Measurements from ENCODE around the gene TDRD10. TPM values are rescaled to one million over a fixed set of nuclear protein-coding genes. Genes with fewer than 3 reads are reported as not detected.
A peak's percentile ranks its signal among the peaks of the same experiment; 100 is the strongest.
"Not testable (repeated sequence)": the region's sequence is repeated elsewhere in the genome, so short reads cannot be mapped to it uniquely, and the experiment has no call there.

Gene TDRD10
- total RNA-seq, 6 experiments from 2014 or later: not detected

DNA sequence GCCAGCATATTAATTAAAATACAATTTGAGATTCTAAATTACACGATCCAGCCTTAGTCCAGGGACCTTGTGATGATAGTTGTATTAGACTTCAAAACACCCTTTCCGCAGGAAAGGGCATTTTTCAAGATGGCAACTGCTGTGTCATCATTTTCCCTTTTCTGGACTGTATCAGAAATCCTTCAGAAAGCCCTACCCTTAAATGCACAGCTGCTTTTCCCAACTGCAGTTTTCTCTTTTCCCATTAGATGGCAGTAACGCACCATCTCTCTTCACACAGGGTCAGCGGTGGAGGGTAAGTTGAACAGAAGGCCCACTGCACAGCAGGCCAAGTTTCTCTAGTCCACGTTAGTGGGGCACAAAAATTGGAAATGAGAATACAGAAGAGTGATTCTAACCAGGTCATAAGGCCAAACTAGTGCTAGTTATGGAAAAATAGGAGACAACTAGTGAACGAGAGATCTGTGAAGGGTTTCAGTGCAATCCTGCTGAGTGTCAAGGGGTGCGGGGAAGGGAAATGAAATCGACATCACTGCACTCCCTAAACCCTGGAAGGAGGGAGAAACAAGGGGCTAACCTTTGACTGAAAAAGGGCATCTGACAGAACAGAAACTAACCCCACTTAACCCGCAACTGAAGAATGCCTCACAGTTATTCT lies 22.1 kb upstream of the TDRD10 start:
- DNase-seq: peak; percentile 77
- TF ChIP-seq, protein P1, sequence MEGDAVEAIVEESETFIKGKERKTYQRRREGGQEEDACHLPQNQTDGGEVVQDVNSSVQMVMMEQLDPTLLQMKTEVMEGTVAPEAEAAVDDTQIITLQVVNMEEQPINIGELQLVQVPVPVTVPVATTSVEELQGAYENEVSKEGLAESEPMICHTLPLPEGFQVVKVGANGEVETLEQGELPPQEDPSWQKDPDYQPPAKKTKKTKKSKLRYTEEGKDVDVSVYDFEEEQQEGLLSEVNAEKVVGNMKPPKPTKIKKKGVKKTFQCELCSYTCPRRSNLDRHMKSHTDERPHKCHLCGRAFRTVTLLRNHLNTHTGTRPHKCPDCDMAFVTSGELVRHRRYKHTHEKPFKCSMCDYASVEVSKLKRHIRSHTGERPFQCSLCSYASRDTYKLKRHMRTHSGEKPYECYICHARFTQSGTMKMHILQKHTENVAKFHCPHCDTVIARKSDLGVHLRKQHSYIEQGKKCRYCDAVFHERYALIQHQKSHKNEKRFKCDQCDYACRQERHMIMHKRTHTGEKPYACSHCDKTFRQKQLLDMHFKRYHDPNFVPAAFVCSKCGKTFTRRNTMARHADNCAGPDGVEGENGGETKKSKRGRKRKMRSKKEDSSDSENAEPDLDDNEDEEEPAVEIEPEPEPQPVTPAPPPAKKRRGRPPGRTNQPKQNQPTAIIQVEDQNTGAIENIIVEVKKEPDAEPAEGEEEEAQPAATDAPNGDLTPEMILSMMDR (IDR thresholded peaks at IDR 0.05): peak; percentile 93
- Mint-ChIP-seq H3K27ac (no peak overlapping the region), H3K27me3 (ENCODE audit: insufficient read depth) (peaks cover 4% of the 10 kb centered on the region; the same call in 1 of the 2 replicates), H3K9me3 (no peaks in the 10 kb centered on the region), H3K4me1 (ENCODE audit: low read depth) (peaks cover 30% of the 10 kb centered on the region), H3K4me3 (no peak overlapping the region), H3K36me3 (ENCODE audit: low read depth) (no peaks in the 10 kb centered on the region)

DNA sequence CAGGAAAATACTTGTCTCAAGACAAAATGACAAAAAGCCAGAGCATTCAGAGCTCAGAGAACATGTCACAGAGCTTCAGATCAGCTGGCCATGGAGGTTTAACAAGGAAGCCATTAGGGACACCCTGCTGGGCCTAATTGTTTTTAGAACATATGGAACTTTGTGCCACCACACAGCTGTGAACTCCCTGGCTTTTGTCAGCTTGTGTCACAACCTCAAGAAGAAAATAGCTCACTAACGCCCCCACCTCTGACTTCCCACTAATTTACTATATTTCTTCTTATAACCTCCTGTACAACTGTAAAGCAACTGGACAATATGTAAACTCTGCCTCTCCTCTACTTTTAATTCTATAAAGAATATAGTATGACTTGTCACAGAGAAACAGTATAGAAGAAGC lies 21.0 kb upstream of the TDRD10 start:
- TF ChIP-seq, protein P1 (IDR thresholded peaks at IDR 0.05): no peak
- H3K27me3 Mint-ChIP-seq (ENCODE audit: insufficient read depth): peaks cover 8% of the 10 kb centered on the region
- no peak overlapping the region for H3K27ac Mint-ChIP-seq
- H3K4me1 Mint-ChIP-seq (ENCODE audit: low read depth): peaks cover 32% of the 10 kb centered on the region
- no peak overlapping the region for H3K4me3 Mint-ChIP-seq
- H3K36me3 Mint-ChIP-seq (ENCODE audit: low read depth): no peaks in the 10 kb centered on the region
- no peak for DNase-seq
- no peaks in the 10 kb centered on the region for H3K9me3 Mint-ChIP-seq

DNA sequence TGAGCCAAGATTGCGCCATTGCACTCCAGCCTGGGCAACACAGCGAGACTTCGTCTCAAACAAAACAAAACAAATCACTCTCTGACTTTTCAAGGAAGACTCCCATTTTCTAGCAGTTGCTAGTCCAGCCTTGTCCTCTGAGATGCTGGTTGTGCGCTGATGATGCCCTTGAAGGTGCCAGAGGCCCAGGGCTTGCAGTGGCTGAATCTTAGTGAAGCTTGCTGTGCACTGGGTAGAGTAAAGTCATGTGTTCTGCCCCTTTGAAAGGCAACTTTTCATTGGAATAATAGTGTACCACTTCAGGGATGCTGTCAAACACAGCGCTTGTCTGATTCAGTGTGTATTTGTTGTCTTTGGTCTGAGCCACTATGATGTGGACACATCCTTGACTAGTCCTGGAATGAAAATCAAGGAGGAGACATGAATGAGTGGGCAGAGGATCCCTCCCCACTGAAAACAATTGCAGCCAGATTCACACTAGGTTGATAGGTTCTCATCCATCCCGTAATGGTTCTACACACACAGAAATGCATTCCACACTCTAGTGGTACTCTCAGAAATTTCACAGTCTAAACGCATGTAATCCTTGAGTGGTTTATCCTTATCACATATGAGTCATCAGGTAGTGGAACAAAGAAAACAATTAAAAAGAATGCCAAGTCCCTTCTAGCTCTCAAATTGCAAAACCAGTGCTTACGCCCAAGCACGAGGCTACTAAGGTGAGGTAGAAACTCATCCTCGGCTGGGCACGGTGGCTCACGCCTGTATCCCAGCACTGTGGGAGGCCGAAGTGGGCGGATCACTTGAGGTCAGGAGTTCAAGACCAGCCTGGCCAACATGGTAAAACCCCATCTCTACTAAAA lies 17.8 kb upstream of the TDRD10 start:
- H3K27me3 Mint-ChIP-seq (ENCODE audit: insufficient read depth): peaks cover 22% of the 10 kb centered on the region
- peaks cover 19% of the 10 kb centered on the region for H3K4me1 Mint-ChIP-seq (ENCODE audit: low read depth)
- no peak overlapping the region for H3K4me3 Mint-ChIP-seq
- H3K27ac Mint-ChIP-seq: no peak overlapping the region
- H3K36me3 Mint-ChIP-seq (ENCODE audit: low read depth): no peaks in the 10 kb centered on the region
- TF ChIP-seq, protein P1 (IDR thresholded peaks at IDR 0.05): peak; percentile 17; the same call in 1 of the 2 replicates
- no peaks in the 10 kb centered on the region for H3K9me3 Mint-ChIP-seq
- peak; percentile 48 for DNase-seq

DNA sequence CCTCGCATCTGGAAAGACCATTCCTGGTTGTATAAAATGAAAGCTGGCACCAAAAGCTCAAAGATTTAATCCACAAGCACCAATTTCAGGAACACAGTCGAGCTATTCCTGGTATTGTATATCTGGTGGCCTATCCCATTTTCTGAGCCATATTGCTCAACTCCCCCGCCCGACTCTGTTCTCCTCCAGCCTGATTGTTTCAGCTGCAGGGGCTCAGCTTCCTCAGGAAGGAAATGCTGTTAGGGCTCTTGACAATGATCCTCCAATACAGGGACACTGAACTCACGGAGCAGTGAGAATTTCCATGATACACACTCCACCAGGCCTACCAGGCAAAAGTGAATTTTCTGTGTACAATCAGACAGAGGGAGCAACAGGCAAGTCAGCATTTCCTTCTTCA lies 16.9 kb upstream of the TDRD10 start:
- Mint-ChIP-seq H3K4me1 (ENCODE audit: low read depth) (peaks cover 11% of the 10 kb centered on the region), H3K9me3 (no peaks in the 10 kb centered on the region), H3K27ac (no peak overlapping the region), H3K27me3 (ENCODE audit: insufficient read depth) (peaks cover 27% of the 10 kb centered on the region), H3K36me3 (ENCODE audit: low read depth) (no peaks in the 10 kb centered on the region), H3K4me3 (no peak overlapping the region)
- no peak for DNase-seq
- TF ChIP-seq, protein P1 (IDR thresholded peaks at IDR 0.05): no peak

DNA sequence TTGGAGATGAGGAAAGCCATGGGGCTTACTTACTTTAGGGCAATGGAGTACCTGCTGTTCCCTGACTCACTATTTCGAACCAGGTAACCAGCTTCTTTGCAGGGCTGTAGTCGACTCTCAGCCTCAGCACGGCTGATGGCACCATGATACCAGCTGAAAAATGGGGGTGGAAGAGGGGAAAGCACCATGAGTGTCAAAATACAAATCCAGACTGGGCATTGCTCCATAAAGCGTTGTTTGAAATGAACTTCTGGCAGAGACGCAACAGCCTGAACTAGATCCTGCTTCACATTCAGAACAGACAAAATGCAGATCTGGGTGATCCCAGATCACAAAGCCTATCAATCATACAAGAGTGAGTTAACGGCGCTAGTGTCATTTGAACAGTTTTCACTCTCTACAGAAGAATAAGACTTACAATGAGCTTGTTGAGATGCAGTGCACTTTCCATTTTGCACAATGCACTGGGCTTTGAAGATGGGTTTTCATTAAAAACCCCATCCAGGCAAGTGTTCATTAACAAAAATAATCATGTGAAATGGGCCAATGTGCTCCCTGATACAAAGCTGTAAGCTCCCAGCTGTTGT lies 16.0 kb upstream of the TDRD10 start:
- no peak overlapping the region for H3K27ac Mint-ChIP-seq
- no peaks in the 10 kb centered on the region for H3K9me3 Mint-ChIP-seq
- peaks cover 11% of the 10 kb centered on the region for H3K4me1 Mint-ChIP-seq (ENCODE audit: low read depth)
- H3K27me3 Mint-ChIP-seq (ENCODE audit: insufficient read depth): peaks cover 33% of the 10 kb centered on the region
- H3K4me3 Mint-ChIP-seq: no peak overlapping the region
- TF ChIP-seq, protein P1 (IDR thresholded peaks at IDR 0.05): no peak
- no peak for DNase-seq
- no peaks in the 10 kb centered on the region for H3K36me3 Mint-ChIP-seq (ENCODE audit: low read depth)

DNA sequence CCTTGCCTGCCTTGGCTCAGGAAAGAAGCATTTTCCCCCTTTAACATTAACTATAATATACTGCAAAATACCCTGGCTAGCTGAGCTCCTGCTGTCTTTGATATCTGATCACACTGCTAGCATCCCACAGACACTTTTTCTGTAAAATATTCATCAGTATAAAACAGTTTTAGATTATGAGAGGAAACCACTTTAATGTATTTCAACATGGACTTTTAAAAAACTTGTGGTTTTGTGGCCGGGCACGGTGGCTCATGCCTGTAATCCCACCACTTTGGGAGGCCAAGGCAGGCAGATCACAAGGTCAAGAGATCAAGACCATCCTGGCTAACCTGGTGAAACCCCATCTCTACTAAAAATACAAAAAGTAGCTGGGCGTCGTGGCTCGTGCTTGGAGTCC lies 15.3 kb upstream of the TDRD10 start:
- H3K9me3 Mint-ChIP-seq; H3K36me3 Mint-ChIP-seq (ENCODE audit: low read depth); H3K27ac Mint-ChIP-seq; DNase-seq; H3K4me3 Mint-ChIP-seq: not testable (repeated sequence)
- H3K4me1 Mint-ChIP-seq (ENCODE audit: low read depth): peaks cover 11% of the 10 kb centered on the region
- peaks cover 39% of the 10 kb centered on the region for H3K27me3 Mint-ChIP-seq (ENCODE audit: insufficient read depth)

All from HFFc6 (cell line).